ENCODE data around the gene MRPL53. TPM values are rescaled to one million over a fixed set of nuclear protein-coding genes. Genes with fewer than 3 reads are reported as not detected.

The MRPL53 gene
- total and polyA plus RNA-seq, 2 of the 13 experiments (the other 11 are each of a cell fraction or from before 2014, with no cell fraction given) = 34.3 to 51.9 TPM

GRCh38 chr2:74441170-74441689, 31.2 kb downstream of the MRPL53 start (continued):
- TF ChIP-seq SKIL (CRISPR knock-in tag; IDR thresholded peaks at IDR 0.05; ENCODE audit: borderline replicate concordance) = 0 out of 2 replicates have a peak, but pooled peaks have one; percentile 5
- TF ChIP-seq GTF2F1 (IDR thresholded peaks at IDR 0.05; ENCODE audit: low read length) = no peak
- no peak for TF ChIP-seq HINFP (CRISPR knock-in tag; IDR thresholded peaks at IDR 0.05; ENCODE audit: low read depth)
- TF ChIP-seq MEIS1 (CRISPR knock-in tag; IDR thresholded peaks at IDR 0.05; ENCODE audit: borderline replicate concordance) = peak; percentile 16; the same call in 1 of the 2 replicates
- peak; percentile 8; the same call in 1 of the 2 replicates for TF ChIP-seq CSRNP1 (CRISPR knock-in tag; IDR thresholded peaks at IDR 0.05)
- TF ChIP-seq NCOA1 (CRISPR knock-in tag; IDR thresholded peaks at IDR 0.05) = no peak
- TF ChIP-seq PHF20 (CRISPR knock-in tag; IDR thresholded peaks at IDR 0.05) = peak; percentile 2
- no peak for TF ChIP-seq PAX8 (CRISPR knock-in tag; IDR thresholded peaks at IDR 0.05; ENCODE audit: borderline replicate concordance)
- no peak for TF ChIP-seq ADNP (CRISPR knock-in tag; IDR thresholded peaks at IDR 0.05)
- no peak for TF ChIP-seq ZNF749 (CRISPR knock-in tag; IDR thresholded peaks at IDR 0.05; ENCODE audit: borderline replicate concordance)
- no peak for TF ChIP-seq ZNF773 (CRISPR knock-in tag; IDR thresholded peaks at IDR 0.05; ENCODE audit: borderline replicate concordance)
- no peak for TF ChIP-seq E2F5 (CRISPR knock-in tag; conservative IDR thresholded peaks at IDR 0.05)
- no peak; the same call in 1 of the 2 replicates for TF ChIP-seq ZNF577 (CRISPR knock-in tag; IDR thresholded peaks at IDR 0.05; ENCODE audit: borderline replicate concordance, low read depth)
- no peak for TF ChIP-seq ZNF891 (CRISPR knock-in tag; IDR thresholded peaks at IDR 0.05)
- TF ChIP-seq ZZZ3 (CRISPR knock-in tag; IDR thresholded peaks at IDR 0.05; ENCODE audit: borderline replicate concordance) = no peak
- no peak for TF ChIP-seq ZFP36L1 (CRISPR knock-in tag; IDR thresholded peaks at IDR 0.05)
- 0 out of 2 replicates have a peak, but pooled peaks have one; percentile 15 for TF ChIP-seq AHDC1 (CRISPR knock-in tag; IDR thresholded peaks at IDR 0.05; ENCODE audit: borderline replicate concordance)

Measured in HepG2 (cell line).